Activated naive CD8-positive, alpha-beta T cell treated with anti-CD3 and anti-CD28 coated beads for 36 hours (primary cell): ENCODE results near the gene ATP23. TPM values are rescaled to one million over a fixed set of nuclear protein-coding genes. Genes with fewer than 3 reads are reported as not detected.
A peak's percentile ranks its signal among the peaks of the same experiment; 100 is the strongest.

Experiments used
- DNase-seq: peaks from one replicate; pipeline ENCODE4 v3.0.0; 2021
- H3K27ac Mint-ChIP-seq: one replicate; pipeline ENCODE4 v1.8.0; 2022; ENCODE audit warnings: mild to moderate bottlenecking, moderate library complexity, mixed read lengths
- H3K27me3 Mint-ChIP-seq: one replicate; pipeline ENCODE4 v1.8.0; 2022; ENCODE audit warnings: mild to moderate bottlenecking, mixed read lengths
- H3K36me3 Mint-ChIP-seq: one replicate; pipeline ENCODE4 v1.8.0; 2021; ENCODE audit warnings: mild to moderate bottlenecking, mixed read lengths
- H3K4me1 Mint-ChIP-seq: one replicate; pipeline ENCODE4 v1.8.0; 2021; ENCODE audit warnings: mixed read lengths
- H3K4me3 Mint-ChIP-seq: one replicate; pipeline ENCODE4 v1.8.0; 2022; ENCODE audit warnings: mild to moderate bottlenecking, moderate library complexity, mixed read lengths
- H3K9me3 Mint-ChIP-seq: one replicate; pipeline ENCODE4 v1.8.0; 2022; ENCODE audit warnings: mixed read lengths
- total RNA-seq, 2 experiments: library from RNA; stranded (reverse); gene quantifications; one replicate each; pipeline ENCODE4 v1.2.3, GENCODE V29; 2021

Gene ATP23
- total RNA-seq, 2 experiments from 2014 or later = 13.2 to 13.8 TPM

DNA sequence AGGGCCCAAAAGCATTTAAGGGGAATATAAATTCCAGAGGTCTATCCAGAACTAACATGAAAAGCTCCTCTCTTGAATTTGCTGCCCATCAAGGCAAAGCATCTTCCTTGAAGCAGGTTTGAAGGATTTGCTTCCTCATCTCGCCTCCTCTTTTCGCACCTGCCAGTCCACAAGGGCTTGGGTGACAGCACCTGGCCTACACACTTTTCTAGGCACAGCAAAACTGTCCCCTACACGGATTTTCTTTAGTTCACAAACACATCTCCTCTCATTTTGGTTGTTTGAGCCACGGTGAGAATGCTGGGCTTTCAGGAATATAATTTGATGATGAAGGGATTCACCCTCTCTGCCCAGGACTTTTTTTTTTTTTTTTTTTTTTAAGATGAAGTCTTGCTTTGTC, 36.9 kb upstream of the ATP23 start:
- H3K27me3 Mint-ChIP-seq = peaks cover 8% of the 10 kb centered on the region
- no peaks in the 10 kb centered on the region for H3K36me3 Mint-ChIP-seq
- no peak overlapping the region for H3K27ac Mint-ChIP-seq
- peaks cover 11% of the 10 kb centered on the region for H3K4me1 Mint-ChIP-seq
- no peaks in the 10 kb centered on the region for H3K9me3 Mint-ChIP-seq
- DNase-seq = no peak
- no peak overlapping the region for H3K4me3 Mint-ChIP-seq

GRCh38 chr12:57904848-57905811, 36.2 kb upstream of the ATP23 start:
- Mint-ChIP-seq H3K9me3 (no peaks in the 10 kb centered on the region), H3K4me1 (peaks cover 8% of the 10 kb centered on the region), H3K27me3 (peaks cover 8% of the 10 kb centered on the region), H3K27ac (peak overlapping the region; percentile 49), H3K4me3 (peak overlapping the region; percentile 38), H3K36me3 (no peaks in the 10 kb centered on the region)
- peak; percentile 80 for DNase-seq

DNA sequence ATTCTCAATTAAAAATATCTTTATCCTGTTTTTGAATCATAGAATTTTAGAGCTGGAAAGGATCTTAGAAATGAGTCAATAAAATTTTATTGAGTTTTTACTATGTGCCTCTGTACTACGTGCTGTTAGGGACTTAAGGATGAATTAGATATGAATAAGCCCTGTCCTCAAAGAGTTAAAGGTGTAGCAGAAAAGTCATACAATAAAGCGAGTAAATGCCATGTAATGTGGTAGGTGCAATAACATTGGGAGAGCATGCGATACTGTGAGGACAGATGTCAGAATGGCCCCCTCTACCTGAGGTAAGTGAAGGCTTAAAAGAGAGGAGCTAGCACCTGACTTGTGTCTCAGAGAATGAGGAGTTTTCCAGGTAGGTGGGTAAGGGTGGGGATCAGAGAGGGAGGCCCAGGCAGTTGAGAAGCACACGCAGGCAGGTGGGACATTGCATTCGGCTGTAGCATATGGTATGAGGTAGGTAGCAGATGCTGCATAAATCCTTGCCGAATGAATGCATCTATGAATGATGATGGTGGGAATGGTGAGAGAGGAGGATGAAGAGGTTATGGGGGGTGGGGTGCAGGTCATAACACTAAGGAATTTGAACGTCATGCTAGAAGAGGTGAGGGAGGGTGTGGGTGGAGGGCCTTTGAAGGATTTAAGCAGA, 35.4 kb upstream of the ATP23 start:
- Mint-ChIP-seq H3K36me3 (no peaks in the 10 kb centered on the region), H3K4me3 (no peak overlapping the region), H3K27ac (no peak overlapping the region), H3K27me3 (peaks cover 8% of the 10 kb centered on the region), H3K4me1 (peaks cover 5% of the 10 kb centered on the region), H3K9me3 (no peaks in the 10 kb centered on the region)
- DNase-seq = no peak

- Mint-ChIP-seq H3K4me3 (no peak overlapping the region), H3K27ac (no peak overlapping the region), H3K36me3 (no peaks in the 10 kb centered on the region), H3K4me1 (peaks cover 5% of the 10 kb centered on the region), H3K9me3 (no peaks in the 10 kb centered on the region), H3K27me3 (peaks cover 8% of the 10 kb centered on the region)
- no peak for DNase-seq
These were observed 34.5 kb upstream of the ATP23 start for GRCh38 chr12:57906821-57907220.

GRCh38 chr12:57907281-57907680, 34.1 kb upstream of the ATP23 start:
- peaks cover 5% of the 10 kb centered on the region for H3K4me1 Mint-ChIP-seq
- no peaks in the 10 kb centered on the region for H3K9me3 Mint-ChIP-seq
- H3K27me3 Mint-ChIP-seq = peaks cover 8% of the 10 kb centered on the region
- no peak for DNase-seq
- H3K4me3 Mint-ChIP-seq = no peak overlapping the region
- no peak overlapping the region for H3K27ac Mint-ChIP-seq
- H3K36me3 Mint-ChIP-seq = no peaks in the 10 kb centered on the region

DNA sequence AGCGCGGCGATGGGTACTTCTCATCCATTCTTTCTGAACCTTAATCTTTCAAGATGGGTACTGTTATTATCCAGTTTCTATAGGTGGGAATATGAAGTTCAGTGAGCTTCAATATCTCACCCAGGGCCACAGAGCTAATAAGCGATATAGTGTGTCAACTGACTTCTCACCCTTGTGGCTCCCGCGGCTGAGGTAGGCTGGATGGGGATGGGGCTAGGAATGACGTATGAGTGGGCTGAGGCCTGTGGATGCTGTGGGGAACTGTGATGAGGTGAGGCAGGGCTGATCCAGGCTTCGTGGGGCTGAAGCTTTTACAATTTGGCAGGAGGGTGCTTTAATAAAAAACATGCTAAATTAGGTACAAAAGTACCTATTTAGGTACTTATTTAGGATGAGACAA, 32.9 kb upstream of the ATP23 start:
- Mint-ChIP-seq H3K27me3 (peaks cover 8% of the 10 kb centered on the region), H3K27ac (no peak overlapping the region), H3K36me3 (no peaks in the 10 kb centered on the region), H3K4me1 (peaks cover 5% of the 10 kb centered on the region), H3K4me3 (no peak overlapping the region), H3K9me3 (no peaks in the 10 kb centered on the region)
- DNase-seq = no peak

GRCh38 chr12:57909056-57909455, 32.3 kb upstream of the ATP23 start:
- no peaks in the 10 kb centered on the region for H3K36me3 Mint-ChIP-seq
- DNase-seq = no peak
- no peak overlapping the region for H3K27ac Mint-ChIP-seq
- H3K9me3 Mint-ChIP-seq = no peaks in the 10 kb centered on the region
- H3K4me1 Mint-ChIP-seq = peaks cover 5% of the 10 kb centered on the region
- no peak overlapping the region for H3K4me3 Mint-ChIP-seq
- peaks cover 8% of the 10 kb centered on the region for H3K27me3 Mint-ChIP-seq

- DNase-seq = no peak
- H3K27me3 Mint-ChIP-seq = peaks cover 8% of the 10 kb centered on the region
- no peak overlapping the region for H3K27ac Mint-ChIP-seq
- no peaks in the 10 kb centered on the region for H3K36me3 Mint-ChIP-seq
- no peaks in the 10 kb centered on the region for H3K9me3 Mint-ChIP-seq
- H3K4me3 Mint-ChIP-seq = no peak overlapping the region
- peaks cover 5% of the 10 kb centered on the region for H3K4me1 Mint-ChIP-seq
These were observed 31.8 kb upstream of the ATP23 start for GRCh38 chr12:57909611-57910010.

DNA sequence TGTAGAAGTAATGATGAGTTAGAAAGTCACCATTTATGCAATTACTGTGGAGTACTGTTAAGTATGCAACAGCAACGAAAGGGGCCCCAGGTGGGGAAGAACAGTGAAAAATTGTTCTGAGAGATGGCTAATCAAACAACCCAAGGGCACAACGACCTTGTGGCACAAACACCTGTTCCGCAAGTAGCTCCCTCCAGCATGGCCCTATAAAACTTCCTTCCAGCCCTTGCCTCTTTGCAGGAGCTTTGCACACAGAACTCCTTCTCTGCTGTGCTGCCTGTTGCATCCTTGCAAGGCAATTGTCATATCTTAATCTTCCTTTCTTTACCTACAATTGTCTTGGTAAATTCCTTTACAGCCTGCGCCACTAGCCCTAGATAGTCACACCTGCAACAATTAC, 23.2 kb upstream of the ATP23 start:
- DNase-seq = no peak
- Mint-ChIP-seq H3K27me3 (no peaks in the 10 kb centered on the region), H3K36me3 (no peaks in the 10 kb centered on the region), H3K27ac (no peak overlapping the region), H3K4me3 (no peak overlapping the region), H3K4me1 (no peaks in the 10 kb centered on the region), H3K9me3 (no peaks in the 10 kb centered on the region)

GRCh38 chr12:57927086-57927485, 14.3 kb upstream of the ATP23 start:
- no peak for DNase-seq
- no peaks in the 10 kb centered on the region for H3K4me1 Mint-ChIP-seq
- H3K27me3 Mint-ChIP-seq = no peaks in the 10 kb centered on the region
- H3K4me3 Mint-ChIP-seq = no peak overlapping the region
- H3K27ac Mint-ChIP-seq = no peak overlapping the region
- H3K36me3 Mint-ChIP-seq = peaks cover 3% of the 10 kb centered on the region
- no peaks in the 10 kb centered on the region for H3K9me3 Mint-ChIP-seq

- DNase-seq = no peak
- Mint-ChIP-seq H3K9me3 (peaks cover 2% of the 10 kb centered on the region), H3K27me3 (no peaks in the 10 kb centered on the region), H3K4me3 (no peak overlapping the region), H3K27ac (no peak overlapping the region), H3K36me3 (peaks cover 10% of the 10 kb centered on the region), H3K4me1 (no peaks in the 10 kb centered on the region)
These were observed 12.1 kb upstream of the ATP23 start for GRCh38 chr12:57929092-57929830.

DNA sequence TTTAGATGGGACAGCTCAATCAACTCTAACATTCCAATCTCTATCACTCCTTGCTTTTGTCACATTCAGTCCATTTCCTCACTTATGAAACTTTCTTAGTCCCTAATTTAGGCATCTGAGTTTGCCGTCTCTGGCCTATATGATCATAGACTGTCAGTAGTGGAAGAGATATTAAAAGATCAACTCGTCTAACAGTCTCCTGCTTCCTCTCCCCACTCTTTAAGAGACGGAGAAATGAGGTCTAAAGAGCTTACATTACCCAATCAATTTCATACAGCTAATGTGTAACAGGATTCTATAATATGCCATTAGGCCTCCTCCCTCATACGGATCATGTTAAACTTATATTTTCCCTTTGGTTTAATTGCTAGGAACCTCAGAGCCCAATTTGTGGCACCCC, 6.5 kb upstream of the ATP23 start:
- Mint-ChIP-seq H3K27ac (no peak overlapping the region), H3K9me3 (peaks cover 2% of the 10 kb centered on the region), H3K4me3 (peak overlapping the region; percentile 97), H3K27me3 (no peaks in the 10 kb centered on the region), H3K36me3 (peaks cover 14% of the 10 kb centered on the region), H3K4me1 (peaks cover 14% of the 10 kb centered on the region)
- no peak for DNase-seq

DNA sequence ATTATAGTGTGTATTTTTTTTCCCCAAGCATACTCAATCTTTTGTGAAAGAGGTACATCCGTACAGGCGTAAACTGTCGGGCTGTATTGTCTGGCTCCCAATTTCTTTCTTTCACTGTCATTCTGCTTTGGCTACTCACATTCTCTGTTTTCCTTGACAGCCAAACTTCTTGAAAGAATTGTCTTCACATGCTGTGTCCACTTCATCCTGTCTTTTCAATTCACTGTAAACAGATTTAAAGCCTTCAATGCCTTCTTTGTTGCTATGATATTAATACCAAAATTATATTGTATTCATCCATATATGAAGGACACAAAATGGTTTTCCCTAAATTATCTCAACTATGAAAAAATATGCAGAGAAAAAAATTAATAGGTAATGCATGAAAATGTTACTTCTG, 6.0 kb upstream of the ATP23 start:
- H3K4me1 Mint-ChIP-seq = peaks cover 16% of the 10 kb centered on the region
- peaks cover 14% of the 10 kb centered on the region for H3K36me3 Mint-ChIP-seq
- peak overlapping the region; percentile 98 for H3K27ac Mint-ChIP-seq
- no peaks in the 10 kb centered on the region for H3K27me3 Mint-ChIP-seq
- DNase-seq = no peak
- peaks cover 2% of the 10 kb centered on the region for H3K9me3 Mint-ChIP-seq
- H3K4me3 Mint-ChIP-seq = peak overlapping the region; percentile 97

- H3K4me3 Mint-ChIP-seq = peak overlapping the region; percentile 97
These were observed 5.4 kb upstream of the ATP23 start for GRCh38 chr12:57935839-57936512.

DNA sequence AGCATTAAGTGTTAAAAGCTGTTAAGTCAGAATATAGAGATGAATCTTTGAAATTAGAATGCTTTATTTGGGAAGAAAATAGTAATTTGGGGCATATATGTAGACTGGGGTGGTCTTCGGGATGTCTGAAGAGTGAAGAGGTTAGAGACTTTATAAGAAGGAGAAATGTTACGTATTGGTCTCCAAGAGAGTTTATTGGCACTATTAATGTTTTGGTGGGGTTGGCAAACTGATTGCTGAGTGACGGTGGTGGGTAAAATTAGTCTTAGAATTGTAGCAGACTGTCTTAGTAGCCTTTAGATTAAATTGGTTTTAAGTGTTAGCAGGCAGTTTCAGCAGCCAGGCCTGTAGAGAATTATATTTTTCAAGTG, 4.9 kb upstream of the ATP23 start:
- Mint-ChIP-seq H3K9me3 (peaks cover 2% of the 10 kb centered on the region), H3K4me3 (peak overlapping the region; percentile 97), H3K4me1 (peaks cover 24% of the 10 kb centered on the region), H3K36me3 (peaks cover 12% of the 10 kb centered on the region), H3K27ac (peak overlapping the region; percentile 89), H3K27me3 (no peaks in the 10 kb centered on the region)
- no peak for DNase-seq

More at GRCh38 chr12:57935839-57936512, 5.4 kb upstream of the ATP23 start:
- peak overlapping the region; percentile 98 for H3K27ac Mint-ChIP-seq
- peaks cover 22% of the 10 kb centered on the region for H3K4me1 Mint-ChIP-seq
- H3K27me3 Mint-ChIP-seq = no peaks in the 10 kb centered on the region
- peaks cover 2% of the 10 kb centered on the region for H3K9me3 Mint-ChIP-seq
- peaks cover 14% of the 10 kb centered on the region for H3K36me3 Mint-ChIP-seq
- peak; percentile 90 for DNase-seq
